Smooth muscle cell (in vitro differentiated cells): Measurements from ENCODE around the gene APBA2. TPM values are rescaled to one million over a fixed set of nuclear protein-coding genes. Genes with fewer than 3 reads are reported as not detected.
A peak's percentile ranks its signal among the peaks of the same experiment; 100 is the strongest.

Source experiments
- DNase-seq: peaks from one replicate; lab custom pipeline; 2025; ENCODE audit not compliant: unreplicated experiment; lab: John Stamatoyannopoulos, UW
- H2AFZ ChIP-seq: fragments of 200-600 bp; sonication (generic); 2 replicates; pipeline ENCODE4 v1.6.0; 2016; ENCODE audit warnings: antibody characterized with exemption, low read depth, mild to moderate bottlenecking
- H3F3A ChIP-seq: fragments of 200-600 bp; sonication (generic); 2 replicates; pipeline ENCODE4 v1.6.0; 2017; ENCODE audit warnings: antibody characterized with exemption, low read depth
- H3K27ac ChIP-seq: fragments of 200-600 bp; sonication (generic); 2 replicates; pipeline ENCODE4 v1.5.1; 2016; ENCODE audit warnings: low read depth, mild to moderate bottlenecking
- H3K27me3 ChIP-seq: fragments of 200-600 bp; sonication (generic); 2 replicates; pipeline ENCODE4 v1.6.1; 2016; ENCODE audit warnings: low read depth, mild to moderate bottlenecking
- H3K36me3 ChIP-seq: fragments of 200-600 bp; sonication (generic); 2 replicates; pipeline ENCODE4 v1.5.1; 2016; ENCODE audit warnings: low read depth
- H3K4me1 ChIP-seq: fragments of 200-600 bp; sonication (generic); 2 replicates; pipeline ENCODE4 v1.5.1; 2016; ENCODE audit warnings: low read depth
- H3K4me2 ChIP-seq: fragments of 200-600 bp; sonication (generic); 2 replicates; pipeline ENCODE4 v1.6.0; 2016; ENCODE audit warnings: mild to moderate bottlenecking
- H3K4me3 ChIP-seq: fragments of 200-600 bp; sonication (generic); 2 replicates; pipeline ENCODE4 v1.5.1; 2016; ENCODE audit warnings: mild to moderate bottlenecking
- H3K79me2 ChIP-seq: fragments of 200-600 bp; sonication (generic); 2 replicates; pipeline ENCODE4 v1.6.0; 2016; ENCODE audit warnings: low read depth, mild to moderate bottlenecking
- H3K9ac ChIP-seq: fragments of 200-600 bp; sonication (generic); 2 replicates; pipeline ENCODE4 v1.6.0; 2016; ENCODE audit warnings: low read depth
- H3K9me3 ChIP-seq: fragments of 200-600 bp; sonication (generic); replicated peaks from 2 replicates; pipeline ENCODE4 v1.5.1; 2016; ENCODE audit warnings: low read depth
- H4K20me1 ChIP-seq: fragments of 200-600 bp; sonication (generic); 2 replicates; pipeline ENCODE4 v1.6.0; 2016; ENCODE audit warnings: low read depth
- WGBS: methylation state at CpG from one replicate; pipeline ENCODE4 v1.1.7; 2016; ENCODE audit warnings: low lambda C conversion rate; 5-methylcytosine and 5-hydroxymethylcytosine counted together
- polyA plus RNA-seq: library from polyadenylated mRNA; unstranded; fragments of >200 nt; fragmentation: Nextera tagmentation; extraction: Ambion mirVana; gene quantifications from 2 replicates; pipeline ENCODE4 v1.2.1, GENCODE V29; 2016
- total RNA-seq: library from RNA; depleted of rRNA; stranded (reverse); fragments of >200 nt; gene quantifications from 2 replicates; pipeline ENCODE4 v1.2.3, GENCODE V29; 2014
- TF ChIP-seq, protein P1 (sequence below): fragments of 200-600 bp; sonication (generic); IDR thresholded peaks from 2 replicates; pipeline ENCODE4 v1.5.1; 2017; ENCODE audit warnings: borderline replicate concordance, mild to moderate bottlenecking, antibody characterized with exemption; ENCODE audit not compliant: insufficient read depth, poor library complexity, severe bottlenecking

Gene APBA2
- total and polyA plus RNA-seq, 2 experiments from 2014 or later: 10.2 to 14.9 TPM

GRCh38 chr15:29140475-29141307 lies 254.9 kb downstream of the APBA2 start:
- 84% methylated on average over 15 of the region's 15 CpGs for WGBS
- no peaks in the 10 kb centered on the region for H3F3A ChIP-seq
- no peaks in the 10 kb centered on the region for H4K20me1 ChIP-seq
- no peak overlapping the region for H3K9ac ChIP-seq
- H3K27me3 ChIP-seq: no peaks in the 10 kb centered on the region
- DNase-seq: no peak
- H3K4me3 ChIP-seq: peak overlapping the region; percentile 20
- H3K27ac ChIP-seq: no peak overlapping the region
- H3K9me3 ChIP-seq: no peaks in the 10 kb centered on the region
- no peaks in the 10 kb centered on the region for H3K4me1 ChIP-seq
- TF ChIP-seq, protein P1, sequence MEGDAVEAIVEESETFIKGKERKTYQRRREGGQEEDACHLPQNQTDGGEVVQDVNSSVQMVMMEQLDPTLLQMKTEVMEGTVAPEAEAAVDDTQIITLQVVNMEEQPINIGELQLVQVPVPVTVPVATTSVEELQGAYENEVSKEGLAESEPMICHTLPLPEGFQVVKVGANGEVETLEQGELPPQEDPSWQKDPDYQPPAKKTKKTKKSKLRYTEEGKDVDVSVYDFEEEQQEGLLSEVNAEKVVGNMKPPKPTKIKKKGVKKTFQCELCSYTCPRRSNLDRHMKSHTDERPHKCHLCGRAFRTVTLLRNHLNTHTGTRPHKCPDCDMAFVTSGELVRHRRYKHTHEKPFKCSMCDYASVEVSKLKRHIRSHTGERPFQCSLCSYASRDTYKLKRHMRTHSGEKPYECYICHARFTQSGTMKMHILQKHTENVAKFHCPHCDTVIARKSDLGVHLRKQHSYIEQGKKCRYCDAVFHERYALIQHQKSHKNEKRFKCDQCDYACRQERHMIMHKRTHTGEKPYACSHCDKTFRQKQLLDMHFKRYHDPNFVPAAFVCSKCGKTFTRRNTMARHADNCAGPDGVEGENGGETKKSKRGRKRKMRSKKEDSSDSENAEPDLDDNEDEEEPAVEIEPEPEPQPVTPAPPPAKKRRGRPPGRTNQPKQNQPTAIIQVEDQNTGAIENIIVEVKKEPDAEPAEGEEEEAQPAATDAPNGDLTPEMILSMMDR: no peak
- no peaks in the 10 kb centered on the region for H3K79me2 ChIP-seq
- H2AFZ ChIP-seq: no peak overlapping the region
- no peaks in the 10 kb centered on the region for H3K36me3 ChIP-seq
- H3K4me2 ChIP-seq: no peak overlapping the region

GRCh38 chr15:29141308-29142128 lies 255.7 kb downstream of the APBA2 start:
- Histone ChIP-seq H3K9ac (no peak overlapping the region), H3K9me3 (no peaks in the 10 kb centered on the region), H3K27me3 (no peaks in the 10 kb centered on the region), H3K4me1 (no peaks in the 10 kb centered on the region), H3K4me2 (no peak overlapping the region), H3K36me3 (no peaks in the 10 kb centered on the region), H3K79me2 (no peaks in the 10 kb centered on the region), H3K27ac (no peak overlapping the region), H2AFZ (no peak overlapping the region), H3K4me3 (no peak overlapping the region), H3F3A (no peaks in the 10 kb centered on the region), H4K20me1 (no peaks in the 10 kb centered on the region)
- DNase-seq: no peak
- WGBS: 84% methylated on average over 12 of the region's 12 CpGs
- TF ChIP-seq, protein P1: no peak

DNA sequence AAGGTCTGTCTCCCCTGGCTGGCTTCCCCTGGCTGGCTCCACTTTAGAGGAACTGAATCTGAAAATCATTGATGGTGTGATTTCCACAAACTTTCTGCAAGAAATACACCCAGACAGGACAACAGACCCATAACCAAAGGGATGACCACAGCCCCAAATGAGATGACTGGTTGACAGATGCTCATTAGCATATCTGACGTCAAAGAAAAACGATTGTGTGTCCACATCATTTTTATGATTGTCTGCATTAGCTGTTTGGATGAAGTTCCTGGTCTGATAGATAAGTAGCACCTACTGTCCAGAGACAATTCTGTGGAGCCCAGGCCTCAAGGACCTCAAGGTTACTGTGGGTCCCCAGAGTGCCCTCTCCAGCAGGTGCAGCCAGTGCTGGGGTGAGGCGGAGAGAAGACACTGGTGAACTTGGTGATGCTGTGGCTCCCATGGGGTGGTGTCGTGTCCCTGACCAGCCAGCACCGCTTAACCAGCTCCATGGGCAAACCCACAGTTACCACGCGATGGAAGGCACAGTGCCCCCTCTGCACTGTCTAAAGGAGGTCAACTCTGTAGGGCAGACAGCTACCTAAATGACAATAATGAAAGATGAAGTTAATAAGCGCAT lies 256.5 kb downstream of the APBA2 start:
- Histone ChIP-seq H3K27me3 (no peaks in the 10 kb centered on the region), H3K79me2 (no peaks in the 10 kb centered on the region), H3K4me3 (no peak overlapping the region), H3K36me3 (no peaks in the 10 kb centered on the region), H3K9me3 (no peaks in the 10 kb centered on the region), H3K27ac (no peak overlapping the region), H3F3A (no peaks in the 10 kb centered on the region), H2AFZ (no peak overlapping the region), H4K20me1 (no peaks in the 10 kb centered on the region), H3K4me2 (no peak overlapping the region), H3K9ac (no peak overlapping the region), H3K4me1 (no peaks in the 10 kb centered on the region)
- 97% methylated on average over 8 of the region's 8 CpGs for WGBS
- no peak for DNase-seq
- TF ChIP-seq, protein P1: no peak
